ENCODE measurements around the gene DNM3.

The DNM3 gene

GRCh38 chr1:172142324-172142723, 301.0 kb downstream of the DNM3 start:
- Histone ChIP-seq H3K27ac (ENCODE audit: low read depth, low read length) (no peak overlapping the region), H3K9me3 (ENCODE audit: insufficient read depth, low read length) (no peaks in the 10 kb centered on the region), H3K27me3 (ENCODE audit: low read length) (no peaks in the 10 kb centered on the region), H3K9ac (ENCODE audit: low read length) (no peak overlapping the region), H2AFZ (ENCODE audit: low read depth, low read length, severe bottlenecking) (no peak overlapping the region), H3K4me3 (ENCODE audit: insufficient read depth, low read length, poor library complexity, severe bottlenecking) (no peak overlapping the region), H3F3A (ENCODE audit: insufficient read depth) (no peaks in the 10 kb centered on the region), H3K79me2 (ENCODE audit: insufficient read depth, low read length) (no peaks in the 10 kb centered on the region), H3K9me2 (replicated peaks; ENCODE audit: insufficient read depth, low read length) (no peaks in the 10 kb centered on the region), H3K4me2 (ENCODE audit: low read depth, low read length, poor library complexity, severe bottlenecking) (no peak overlapping the region), H4K20me1 (ENCODE audit: low read depth, low read length) (no peaks in the 10 kb centered on the region), H3K36me3 (ENCODE audit: low read length) (no peaks in the 10 kb centered on the region; the same call in 1 of the 2 replicates)
- TF ChIP-seq EZH2phosphoT487 (conservative IDR thresholded peaks at IDR 0.05; ENCODE audit: low read length) (no peak), CTCF (IDR thresholded peaks at IDR 0.05; ENCODE audit: insufficient read depth, low read length, poor library complexity, severe bottlenecking) (no peak)

- Histone ChIP-seq H2AFZ (ENCODE audit: low read depth, low read length, severe bottlenecking) (no peak overlapping the region), H3K79me2 (ENCODE audit: insufficient read depth, low read length) (no peaks in the 10 kb centered on the region), H3K27ac (ENCODE audit: low read depth, low read length) (no peak overlapping the region), H3K27me3 (ENCODE audit: low read length) (no peaks in the 10 kb centered on the region), H3K9ac (ENCODE audit: low read length) (no peak overlapping the region), H3K9me3 (ENCODE audit: insufficient read depth, low read length) (no peaks in the 10 kb centered on the region), H3K4me3 (ENCODE audit: insufficient read depth, low read length, poor library complexity, severe bottlenecking) (no peak overlapping the region), H3K4me2 (ENCODE audit: low read depth, low read length, poor library complexity, severe bottlenecking) (no peak overlapping the region), H3K9me2 (replicated peaks; ENCODE audit: insufficient read depth, low read length) (no peaks in the 10 kb centered on the region), H3F3A (ENCODE audit: insufficient read depth) (no peaks in the 10 kb centered on the region), H4K20me1 (ENCODE audit: low read depth, low read length) (no peaks in the 10 kb centered on the region), H3K36me3 (ENCODE audit: low read length) (no peaks in the 10 kb centered on the region; the same call in 1 of the 2 replicates)
- TF ChIP-seq CTCF (IDR thresholded peaks at IDR 0.05; ENCODE audit: insufficient read depth, low read length, poor library complexity, severe bottlenecking), result no peak
Measured at GRCh38 chr1:172143384-172144055, 302.2 kb downstream of the DNM3 start.

- Histone ChIP-seq H3K4me3 (ENCODE audit: insufficient read depth, low read length, poor library complexity, severe bottlenecking) (no peak overlapping the region), H3K9ac (ENCODE audit: low read length) (no peak overlapping the region), H3K27ac (ENCODE audit: low read depth, low read length) (no peak overlapping the region)
Measured at GRCh38 chr1:172144445-172145061, 303.3 kb downstream of the DNM3 start.

More at GRCh38 chr1:172144445-172145061, 303.3 kb downstream of the DNM3 start:
- Histone ChIP-seq H3K9me2 (replicated peaks; ENCODE audit: insufficient read depth, low read length) (no peaks in the 10 kb centered on the region), H2AFZ (ENCODE audit: low read depth, low read length, severe bottlenecking) (no peak overlapping the region), H3K9me3 (ENCODE audit: insufficient read depth, low read length) (no peaks in the 10 kb centered on the region), H4K20me1 (ENCODE audit: low read depth, low read length) (no peaks in the 10 kb centered on the region), H3K79me2 (ENCODE audit: insufficient read depth, low read length) (no peaks in the 10 kb centered on the region), H3K36me3 (ENCODE audit: low read length) (no peaks in the 10 kb centered on the region; the same call in 1 of the 2 replicates), H3F3A (ENCODE audit: insufficient read depth) (no peaks in the 10 kb centered on the region), H3K4me2 (ENCODE audit: low read depth, low read length, poor library complexity, severe bottlenecking) (no peak overlapping the region), H3K27me3 (ENCODE audit: low read length) (no peaks in the 10 kb centered on the region)
- TF ChIP-seq EZH2phosphoT487 (conservative IDR thresholded peaks at IDR 0.05; ENCODE audit: low read length) (no peak), CTCF (IDR thresholded peaks at IDR 0.05; ENCODE audit: insufficient read depth, low read length, poor library complexity, severe bottlenecking) (no peak)
